ENCODE results near the gene PCYOX1L. TPM values are rescaled to one million over a fixed set of nuclear protein-coding genes. Genes with fewer than 3 reads are reported as not detected.

PCYOX1L gene
- polyA plus RNA-seq, 2 of the 4 experiments (the other 2 are of a cell fraction): 2.1 to 6.7 TPM

DNA sequence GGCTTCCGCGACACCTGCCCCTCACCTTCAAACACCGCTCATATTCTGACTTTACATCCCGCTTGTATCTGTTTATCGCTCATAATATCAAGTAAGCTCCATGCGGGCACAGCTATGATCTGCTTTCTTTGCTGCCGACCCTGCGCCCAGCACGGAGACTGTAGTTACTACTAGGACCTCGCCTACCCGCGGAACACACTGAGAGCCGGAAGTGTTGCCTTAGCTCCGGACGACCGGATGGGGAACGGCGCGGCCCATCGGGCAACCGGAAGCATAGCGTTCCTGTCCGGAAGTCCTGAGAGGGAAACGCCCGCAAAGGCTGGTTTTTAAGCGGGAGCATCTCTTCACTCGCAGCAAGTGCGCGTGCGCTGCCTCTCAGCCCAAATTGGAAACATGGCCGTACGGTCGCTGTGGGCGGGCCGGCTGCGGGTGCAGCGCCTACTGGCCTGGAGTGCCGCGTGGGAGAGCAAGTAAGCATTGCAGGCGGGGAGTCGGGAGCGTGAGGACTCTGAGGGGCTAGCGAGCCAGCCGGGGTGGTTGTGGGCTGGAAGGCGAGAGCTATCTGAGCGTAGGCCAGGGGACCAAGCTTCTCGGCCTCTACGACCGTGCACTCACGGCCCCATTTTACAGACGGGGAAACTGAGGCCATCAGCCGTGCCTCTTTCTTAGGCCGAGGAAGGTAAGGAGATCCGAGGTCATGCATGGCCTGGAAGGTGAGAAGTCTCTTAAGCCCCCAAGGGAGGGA, 12.5 kb upstream of the PCYOX1L start, which contains the start of gene GRPEL2 (continued):
- TF ChIP-seq, protein P1, sequence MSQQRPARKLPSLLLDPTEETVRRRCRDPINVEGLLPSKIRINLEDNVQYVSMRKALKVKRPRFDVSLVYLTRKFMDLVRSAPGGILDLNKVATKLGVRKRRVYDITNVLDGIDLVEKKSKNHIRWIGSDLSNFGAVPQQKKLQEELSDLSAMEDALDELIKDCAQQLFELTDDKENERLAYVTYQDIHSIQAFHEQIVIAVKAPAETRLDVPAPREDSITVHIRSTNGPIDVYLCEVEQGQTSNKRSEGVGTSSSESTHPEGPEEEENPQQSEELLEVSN (IDR thresholded peaks at IDR 0.05; ENCODE audit: borderline replicate concordance, low read depth): peak; percentile 82; the same call in 1 of the 2 replicates
- TF ChIP-seq NPAS2 (CRISPR knock-in tag; IDR thresholded peaks at IDR 0.05; ENCODE audit: borderline replicate concordance) (no peak), ZFP36 (IDR thresholded peaks at IDR 0.05; ENCODE audit: borderline replicate concordance, partially characterized antibody) (no peak), RAD21 (conservative IDR thresholded peaks at IDR 0.05 in 1 of 2, IDR thresholded peaks at IDR 0.05 in 1 of 2) (no peak), TFCP2L1 (CRISPR knock-in tag; IDR thresholded peaks at IDR 0.05) (peak; percentile 73; the same call in 1 of the 2 replicates), POLR2A (IDR thresholded peaks at IDR 0.05; ENCODE audit: low read length) (peak; percentile 82), HDAC2 (IDR thresholded peaks at IDR 0.05) (peak; percentile 85; the same call in 1 of the 2 replicates), HOXB13 (CRISPR knock-in tag; IDR thresholded peaks at IDR 0.05; ENCODE audit: low read depth) (no peak), MAFK (IDR thresholded peaks at IDR 0.05; ENCODE audit: partially characterized antibody) (no peak), RFX5 (IDR thresholded peaks at IDR 0.05) (no peak; the same call in 1 of the 2 replicates), NFE2L2 (conservative IDR thresholded peaks at IDR 0.05; ENCODE audit: low read length) (no peak), FOSB (CRISPR knock-in tag; IDR thresholded peaks at IDR 0.05) (no peak), JUN (IDR thresholded peaks at IDR 0.05) (peak; percentile 93 to 95; a peak in 4 of 5 replicates), EHF (CRISPR knock-in tag; IDR thresholded peaks at IDR 0.05) (no peak), POLR2AphosphoS2 (conservative IDR thresholded peaks at IDR 0.05; ENCODE audit: low read length) (no peak), PHF8 (IDR thresholded peaks at IDR 0.05; ENCODE audit: borderline replicate concordance, low read depth) (peak; percentile 81; the same call in 1 of the 2 replicates), ZNF302 (CRISPR knock-in tag; IDR thresholded peaks at IDR 0.05) (no peak), MAZ (IDR thresholded peaks at IDR 0.05; ENCODE audit: borderline replicate concordance, low read depth, low read length) (0 out of 2 replicates have a peak, but pooled peaks have one; percentile 45), ESRRA (IDR thresholded peaks at IDR 0.05; ENCODE audit: borderline replicate concordance, low read length) (no peak), FOXS1 (CRISPR knock-in tag; IDR thresholded peaks at IDR 0.05) (no peak), SMC3 (IDR thresholded peaks at IDR 0.05) (no peak), BHLHE40 (IDR thresholded peaks at IDR 0.05; ENCODE audit: low read depth, low read length) (no peak), ZC3H11A (IDR thresholded peaks at IDR 0.05) (no peak), NR3C1 (IDR thresholded peaks at IDR 0.05) (no peak), SREBF2 (IDR thresholded peaks at IDR 0.05) (no peak), CBX8 (IDR thresholded peaks at IDR 0.05) (no peak), RCOR1 (IDR thresholded peaks at IDR 0.05; ENCODE audit: low read depth, low read length) (0 out of 2 replicates have a peak, but pooled peaks have one; percentile 79)
- TF ChIP-seq, protein P2, sequence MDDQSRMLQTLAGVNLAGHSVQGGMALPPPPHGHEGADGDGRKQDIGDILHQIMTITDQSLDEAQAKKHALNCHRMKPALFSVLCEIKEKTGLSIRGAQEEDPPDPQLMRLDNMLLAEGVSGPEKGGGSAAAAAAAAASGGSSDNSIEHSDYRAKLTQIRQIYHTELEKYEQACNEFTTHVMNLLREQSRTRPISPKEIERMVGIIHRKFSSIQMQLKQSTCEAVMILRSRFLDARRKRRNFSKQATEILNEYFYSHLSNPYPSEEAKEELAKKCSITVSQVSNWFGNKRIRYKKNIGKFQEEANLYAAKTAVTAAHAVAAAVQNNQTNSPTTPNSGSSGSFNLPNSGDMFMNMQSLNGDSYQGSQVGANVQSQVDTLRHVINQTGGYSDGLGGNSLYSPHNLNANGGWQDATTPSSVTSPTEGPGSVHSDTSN (IDR thresholded peaks at IDR 0.05): no peak
- TF ChIP-seq, protein P3, sequence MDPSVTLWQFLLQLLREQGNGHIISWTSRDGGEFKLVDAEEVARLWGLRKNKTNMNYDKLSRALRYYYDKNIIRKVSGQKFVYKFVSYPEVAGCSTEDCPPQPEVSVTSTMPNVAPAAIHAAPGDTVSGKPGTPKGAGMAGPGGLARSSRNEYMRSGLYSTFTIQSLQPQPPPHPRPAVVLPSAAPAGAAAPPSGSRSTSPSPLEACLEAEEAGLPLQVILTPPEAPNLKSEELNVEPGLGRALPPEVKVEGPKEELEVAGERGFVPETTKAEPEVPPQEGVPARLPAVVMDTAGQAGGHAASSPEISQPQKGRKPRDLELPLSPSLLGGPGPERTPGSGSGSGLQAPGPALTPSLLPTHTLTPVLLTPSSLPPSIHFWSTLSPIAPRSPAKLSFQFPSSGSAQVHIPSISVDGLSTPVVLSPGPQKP (IDR thresholded peaks at IDR 0.05; ENCODE audit: low read depth, low read length): 0 out of 2 replicates have a peak, but pooled peaks have one; percentile 75
- TF ChIP-seq, protein P4, sequence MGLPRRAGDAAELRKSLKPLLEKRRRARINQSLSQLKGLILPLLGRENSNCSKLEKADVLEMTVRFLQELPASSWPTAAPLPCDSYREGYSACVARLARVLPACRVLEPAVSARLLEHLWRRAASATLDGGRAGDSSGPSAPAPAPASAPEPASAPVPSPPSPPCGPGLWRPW (IDR thresholded peaks at IDR 0.05): no peak
- TF ChIP-seq, protein P5, sequence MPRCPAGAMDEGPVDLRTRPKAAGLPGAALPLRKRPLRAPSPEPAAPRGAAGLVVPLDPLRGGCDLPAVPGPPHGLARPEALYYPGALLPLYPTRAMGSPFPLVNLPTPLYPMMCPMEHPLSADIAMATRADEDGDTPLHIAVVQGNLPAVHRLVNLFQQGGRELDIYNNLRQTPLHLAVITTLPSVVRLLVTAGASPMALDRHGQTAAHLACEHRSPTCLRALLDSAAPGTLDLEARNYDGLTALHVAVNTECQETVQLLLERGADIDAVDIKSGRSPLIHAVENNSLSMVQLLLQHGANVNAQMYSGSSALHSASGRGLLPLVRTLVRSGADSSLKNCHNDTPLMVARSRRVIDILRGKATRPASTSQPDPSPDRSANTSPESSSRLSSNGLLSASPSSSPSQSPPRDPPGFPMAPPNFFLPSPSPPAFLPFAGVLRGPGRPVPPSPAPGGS (IDR thresholded peaks at IDR 0.05): peak; percentile 76; the same call in 2 of the 3 replicates
- TF ChIP-seq, protein P6, sequence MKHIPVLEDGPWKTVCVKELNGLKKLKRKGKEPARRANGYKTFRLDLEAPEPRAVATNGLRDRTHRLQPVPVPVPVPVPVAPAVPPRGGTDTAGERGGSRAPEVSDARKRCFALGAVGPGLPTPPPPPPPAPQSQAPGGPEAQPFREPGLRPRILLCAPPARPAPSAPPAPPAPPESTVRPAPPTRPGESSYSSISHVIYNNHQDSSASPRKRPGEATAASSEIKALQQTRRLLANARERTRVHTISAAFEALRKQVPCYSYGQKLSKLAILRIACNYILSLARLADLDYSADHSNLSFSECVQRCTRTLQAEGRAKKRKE (CRISPR knock-in tag; IDR thresholded peaks at IDR 0.05; ENCODE audit: low read depth): no peak
- TF ChIP-seq, protein P7, sequence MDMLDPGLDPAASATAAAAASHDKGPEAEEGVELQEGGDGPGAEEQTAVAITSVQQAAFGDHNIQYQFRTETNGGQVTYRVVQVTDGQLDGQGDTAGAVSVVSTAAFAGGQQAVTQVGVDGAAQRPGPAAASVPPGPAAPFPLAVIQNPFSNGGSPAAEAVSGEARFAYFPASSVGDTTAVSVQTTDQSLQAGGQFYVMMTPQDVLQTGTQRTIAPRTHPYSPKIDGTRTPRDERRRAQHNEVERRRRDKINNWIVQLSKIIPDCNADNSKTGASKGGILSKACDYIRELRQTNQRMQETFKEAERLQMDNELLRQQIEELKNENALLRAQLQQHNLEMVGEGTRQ (IDR thresholded peaks at IDR 0.05): no peak
- TF ChIP-seq, protein P8, sequence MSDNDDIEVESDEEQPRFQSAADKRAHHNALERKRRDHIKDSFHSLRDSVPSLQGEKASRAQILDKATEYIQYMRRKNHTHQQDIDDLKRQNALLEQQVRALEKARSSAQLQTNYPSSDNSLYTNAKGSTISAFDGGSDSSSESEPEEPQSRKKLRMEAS (IDR thresholded peaks at IDR 0.05): peak; percentile 95
- TF ChIP-seq, protein P9, sequence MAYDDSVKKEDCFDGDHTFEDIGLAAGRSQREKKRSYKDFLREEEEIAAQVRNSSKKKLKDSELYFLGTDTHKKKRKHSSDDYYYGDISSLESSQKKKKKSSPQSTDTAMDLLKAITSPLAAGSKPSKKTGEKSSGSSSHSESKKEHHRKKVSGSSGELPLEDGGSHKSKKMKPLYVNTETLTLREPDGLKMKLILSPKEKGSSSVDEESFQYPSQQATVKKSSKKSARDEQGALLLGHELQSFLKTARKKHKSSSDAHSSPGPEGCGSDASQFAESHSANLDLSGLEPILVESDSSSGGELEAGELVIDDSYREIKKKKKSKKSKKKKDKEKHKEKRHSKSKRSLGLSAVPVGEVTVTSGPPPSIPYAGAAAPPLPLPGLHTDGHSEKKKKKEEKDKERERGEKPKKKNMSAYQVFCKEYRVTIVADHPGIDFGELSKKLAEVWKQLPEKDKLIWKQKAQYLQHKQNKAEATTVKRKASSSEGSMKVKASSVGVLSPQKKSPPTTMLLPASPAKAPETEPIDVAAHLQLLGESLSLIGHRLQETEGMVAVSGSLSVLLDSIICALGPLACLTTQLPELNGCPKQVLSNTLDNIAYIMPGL (CRISPR knock-in tag; IDR thresholded peaks at IDR 0.05; ENCODE audit: borderline replicate concordance): no peak
